Endothelial cell of hepatic sinusoid (primary cell): ENCODE measurements around the gene ZBTB32.

ENCODE experiments used
- in situ Hi-C: cut with HindIII; loops from 2 replicates; pipeline ENCODE4 v1.10.0; 2017; ENCODE audit warnings: low sequenced_read_pairs

ZBTB32 gene

GRCh38 chr19:35693835-35694599 is 10.3 kb upstream of the ZBTB32 start:
- in situ Hi-C loops, result no loop called here

GRCh38 chr19:35695895-35696422 is 8.4 kb upstream of the ZBTB32 start:
- in situ Hi-C loops, result loop anchor here (5.0 kb wide), 2 partner anchors 39 to 156 kb away; partner anchors contain the start of gene NPHS1

GRCh38 chr19:35696835-35697234 is 7.5 kb upstream of the ZBTB32 start:
- in situ Hi-C loops, result loop anchor here (5.0 kb wide), 2 partner anchors 40 to 155 kb away; partner anchors contain the start of gene NPHS1

GRCh38 chr19:35702223-35703012 is 1.9 kb upstream of the ZBTB32 start:
- in situ Hi-C loops, result no loop called here

- in situ Hi-C loops, result no loop called here
Measured at GRCh38 chr19:35703343-35703742, 1.0 kb upstream of the ZBTB32 start.

- in situ Hi-C loops, result no loop called here
Measured at GRCh38 chr19:35708391-35708790, 4.0 kb downstream of the ZBTB32 start.

- in situ Hi-C loops, result no loop called here
Measured at GRCh38 chr19:35710784-35711723, 6.7 kb downstream of the ZBTB32 start.

- in situ Hi-C loops, result no loop called here
Measured at GRCh38 chr19:35712567-35713505, 8.5 kb downstream of the ZBTB32 start.

- in situ Hi-C loops, result no loop called here
Measured at GRCh38 chr19:35713506-35713850, 9.1 kb downstream of the ZBTB32 start.

GRCh38 chr19:35713904-35714495 is 9.6 kb downstream of the ZBTB32 start:
- in situ Hi-C loops, result no loop called here

GRCh38 chr19:35714601-35715354 is 10.4 kb downstream of the ZBTB32 start:
- in situ Hi-C loops, result no loop called here

- in situ Hi-C loops, result no loop called here
Measured at GRCh38 chr19:35715355-35715809, 11.0 kb downstream of the ZBTB32 start.

GRCh38 chr19:35715981-35716800 is 11.8 kb downstream of the ZBTB32 start:
- in situ Hi-C loops, result no loop called here

- in situ Hi-C loops, result no loop called here
Measured at GRCh38 chr19:35716801-35717664, 12.7 kb downstream of the ZBTB32 start.

GRCh38 chr19:35717665-35718344 is 13.4 kb downstream of the ZBTB32 start, which contains the start of gene KMT2B:
Gene KMT2B, plus strand, starts transcription at chr19:35718003. Its CDS starts 16 bp downstream, at chr19:35718019.
- in situ Hi-C loops, result no loop called here
